RWPE2 (cell line): Measurements from ENCODE around the gene MAPT.
"Not testable (repeated sequence)": the region's sequence is repeated elsewhere in the genome, so short reads cannot be mapped to it uniquely, and the experiment has no call there.

Experiments used
- ATAC-seq: fragments of 200-7000 bp; cut with Tn5 transposase; 3 replicates; pipeline ENCODE4 v1.9.1; 2021; ENCODE audit warnings: low read depth
- DNase-seq: peaks from one replicate; pipeline ENCODE4 v3.0.0-alpha.2; 2020; ENCODE audit warnings: low spot score
- H3K27ac ChIP-seq: fragments of 450-650 bp; 2 replicates; pipeline ENCODE4 v1.5.1; 2017; ENCODE audit warnings: mild to moderate bottlenecking; ENCODE audit not compliant: poor library complexity, severe bottlenecking
- H3K27me3 ChIP-seq: fragments of 250-450 bp; sonication (Bioruptor Pico); 2 replicates; pipeline ENCODE4 v1.5.1; 2021; ENCODE audit warnings: mild to moderate bottlenecking, moderate library complexity; ENCODE audit not compliant: insufficient read depth, poor library complexity, severe bottlenecking
- H3K36me3 ChIP-seq: fragments of 250-450 bp; sonication (Bioruptor Pico); 2 replicates; pipeline ENCODE4 v1.5.1; 2020; ENCODE audit warnings: low read depth, mild to moderate bottlenecking, moderate library complexity
- H3K4me1 ChIP-seq: fragments of 250-450 bp; sonication (Bioruptor Pico); 2 replicates; pipeline ENCODE4 v1.5.1; 2021; ENCODE audit warnings: mild to moderate bottlenecking, moderate library complexity; ENCODE audit not compliant: insufficient read depth, poor library complexity, severe bottlenecking
- H3K4me3 ChIP-seq: fragments of 250-450 bp; sonication (Bioruptor Pico); 2 replicates; pipeline ENCODE4 v1.5.1; 2021; ENCODE audit warnings: mild to moderate bottlenecking, moderate library complexity; ENCODE audit not compliant: severe bottlenecking
- H3K9me3 ChIP-seq: fragments of 250-450 bp; sonication (Bioruptor Pico); 2 replicates; pipeline ENCODE4 v1.5.1; 2021; ENCODE audit warnings: mild to moderate bottlenecking, moderate library complexity; ENCODE audit not compliant: severe bottlenecking
- CTCF ChIP-seq: fragments of 450-650 bp; IDR thresholded peaks from one replicate; pipeline ENCODE4 v1.5.1; 2017; ENCODE audit warnings: mild to moderate bottlenecking, moderate library complexity; ENCODE audit not compliant: poor library complexity, severe bottlenecking

The MAPT gene

GRCh38 chr17:46020023-46020761, 125.8 kb downstream of the MAPT start:
- TF ChIP-seq CTCF, result no peak
- Histone ChIP-seq H3K4me3 (no peak overlapping the region), H3K27ac (no peak overlapping the region), H3K4me1 (no peaks in the 10 kb centered on the region), H3K36me3 (no peaks in the 10 kb centered on the region), H3K9me3 (no peaks in the 10 kb centered on the region), H3K27me3 (no peaks in the 10 kb centered on the region)
- DNase-seq (no peak), ATAC-seq (no peak)

GRCh38 chr17:46020998-46021397, 126.6 kb downstream of the MAPT start:
- DNase-seq (no peak), ATAC-seq (no peak)
- H3K27me3 ChIP-seq, result no peaks in the 10 kb centered on the region

GRCh38 chr17:46023366-46023765, 129.0 kb downstream of the MAPT start:
- H3K36me3 ChIP-seq, ATAC-seq, H3K4me3 ChIP-seq, H3K27me3 ChIP-seq, DNase-seq, H3K9me3 ChIP-seq, H3K27ac ChIP-seq, H3K4me1 ChIP-seq: not testable (repeated sequence)

More at GRCh38 chr17:46020998-46021397, 126.6 kb downstream of the MAPT start:
- Histone ChIP-seq H3K36me3 (no peaks in the 10 kb centered on the region), H3K4me1 (no peaks in the 10 kb centered on the region), H3K27ac (no peak overlapping the region), H3K9me3 (no peaks in the 10 kb centered on the region), H3K4me3 (no peak overlapping the region)
- no peak for TF ChIP-seq CTCF

GRCh38 chr17:46023783-46024388, 129.5 kb downstream of the MAPT start:
- no peak for TF ChIP-seq CTCF
- no peak overlapping the region for H3K4me3 ChIP-seq
- no peaks in the 10 kb centered on the region for H3K27me3 ChIP-seq
- H3K9me3 ChIP-seq, result no peaks in the 10 kb centered on the region
- DNase-seq (peak; percentile 49), ATAC-seq (no peak)
- no peak overlapping the region for H3K27ac ChIP-seq
- H3K4me1 ChIP-seq, result no peaks in the 10 kb centered on the region
- H3K36me3 ChIP-seq, result peaks cover 9% of the 10 kb centered on the region

GRCh38 chr17:46024590-46024989, 130.2 kb downstream of the MAPT start:
- H3K27ac ChIP-seq, result no peak overlapping the region
- no peaks in the 10 kb centered on the region for H3K4me1 ChIP-seq
- no peaks in the 10 kb centered on the region for H3K9me3 ChIP-seq
- ATAC-seq, result no peak
- DNase-seq, result peak; percentile 53
- peaks cover 13% of the 10 kb centered on the region for H3K36me3 ChIP-seq
- no peak for TF ChIP-seq CTCF
- no peak overlapping the region for H3K4me3 ChIP-seq
- H3K27me3 ChIP-seq, result no peaks in the 10 kb centered on the region
